MM.1S (cell line): ENCODE measurements around the gene NTRK3.

Source experiments
- EZH2phosphoT487 ChIP-seq: fragments of 300-600 bp; sonication (generic); IDR thresholded peaks from 2 replicates; pipeline ENCODE4 v1.6.1; 2018; ENCODE audit warnings: antibody characterized with exemption, low read length
- TF ChIP-seq, protein P1 (sequence below): fragments of 300-600 bp; sonication (generic); IDR thresholded peaks from 2 replicates; pipeline ENCODE4 v1.5.1; 2016; ENCODE audit warnings: antibody characterized with exemption, low read length, mixed read lengths

DNA sequence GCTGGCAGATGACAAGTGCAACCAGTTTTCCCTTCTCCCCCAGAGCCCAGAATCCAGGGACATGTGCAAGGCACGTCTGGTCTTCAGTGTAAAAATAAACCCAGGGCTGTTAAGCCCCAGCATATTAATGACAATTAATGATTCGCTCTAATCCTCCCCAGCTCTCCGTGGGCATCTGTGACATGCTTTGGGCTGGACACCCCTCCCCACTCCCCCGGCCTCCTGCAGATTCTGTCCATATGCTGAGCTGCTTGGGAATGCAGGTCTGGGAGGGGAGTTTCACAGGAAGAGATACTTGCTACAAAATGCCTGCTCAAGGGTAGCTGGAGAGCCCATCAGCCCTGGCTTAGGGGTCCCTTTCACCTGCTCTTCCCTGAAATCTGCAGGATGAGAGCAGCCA, 43.0 kb upstream of the NTRK3 start:
- TF ChIP-seq, protein P1, sequence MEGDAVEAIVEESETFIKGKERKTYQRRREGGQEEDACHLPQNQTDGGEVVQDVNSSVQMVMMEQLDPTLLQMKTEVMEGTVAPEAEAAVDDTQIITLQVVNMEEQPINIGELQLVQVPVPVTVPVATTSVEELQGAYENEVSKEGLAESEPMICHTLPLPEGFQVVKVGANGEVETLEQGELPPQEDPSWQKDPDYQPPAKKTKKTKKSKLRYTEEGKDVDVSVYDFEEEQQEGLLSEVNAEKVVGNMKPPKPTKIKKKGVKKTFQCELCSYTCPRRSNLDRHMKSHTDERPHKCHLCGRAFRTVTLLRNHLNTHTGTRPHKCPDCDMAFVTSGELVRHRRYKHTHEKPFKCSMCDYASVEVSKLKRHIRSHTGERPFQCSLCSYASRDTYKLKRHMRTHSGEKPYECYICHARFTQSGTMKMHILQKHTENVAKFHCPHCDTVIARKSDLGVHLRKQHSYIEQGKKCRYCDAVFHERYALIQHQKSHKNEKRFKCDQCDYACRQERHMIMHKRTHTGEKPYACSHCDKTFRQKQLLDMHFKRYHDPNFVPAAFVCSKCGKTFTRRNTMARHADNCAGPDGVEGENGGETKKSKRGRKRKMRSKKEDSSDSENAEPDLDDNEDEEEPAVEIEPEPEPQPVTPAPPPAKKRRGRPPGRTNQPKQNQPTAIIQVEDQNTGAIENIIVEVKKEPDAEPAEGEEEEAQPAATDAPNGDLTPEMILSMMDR = no peak
- TF ChIP-seq EZH2phosphoT487 = no peak
